ENCODE measurements around the gene GABBR2. TPM values are rescaled to one million over a fixed set of nuclear protein-coding genes. Genes with fewer than 3 reads are reported as not detected.

Gene GABBR2
- total and polyA plus RNA-seq, 9 of the 15 experiments (the other 6 are each of a cell fraction or from before 2014, with no cell fraction given): 0.15 to 1.9 (median 0.32) TPM

DNA sequence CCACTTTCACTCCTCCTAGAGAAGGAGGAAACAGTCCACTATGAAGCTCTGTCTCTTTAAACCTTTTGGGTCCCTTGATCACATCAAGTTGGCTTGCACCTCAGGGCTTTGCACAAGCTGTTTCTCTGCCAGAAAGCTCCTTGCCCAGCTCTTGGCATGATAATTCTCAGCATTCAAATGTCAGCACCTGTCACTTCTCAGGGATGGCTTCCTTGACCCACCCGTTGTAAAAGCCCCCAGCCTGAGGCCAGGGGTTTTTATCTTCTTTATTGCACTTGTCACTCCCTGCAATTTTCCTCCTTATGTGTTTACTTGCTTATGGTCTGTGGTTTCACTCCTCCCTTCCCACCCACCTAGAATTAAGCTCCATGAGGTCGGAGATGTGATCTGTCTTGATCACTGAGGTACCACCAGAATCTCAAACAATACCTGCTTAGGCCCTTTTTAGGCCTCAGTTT, 252.6 kb downstream of the GABBR2 start:
- DNase-seq (ENCODE audit: extremely low read depth in 1 of 4, low spot score in 3 of 4) (no peak), FAIRE-seq (no peak), ATAC-seq (no peak; the same call in 2 of the 3 replicates)
- no peak overlapping the region for H2AFZ ChIP-seq (ENCODE audit: low read depth, low read length)
- H3K9ac ChIP-seq (ENCODE audit: insufficient read depth in 1 of 2, low read depth in 2 of 2, low read length in 2 of 2): no peak overlapping the region
- H3K4me1 ChIP-seq (replicated peaks in 1 of 2; ENCODE audit: control insufficient read depth in 2 of 2, insufficient read depth in 2 of 2, low read length in 2 of 2): peaks cover 0 to 4% of the 10 kb centered on the region in 2 experiments; a peak in 3 of 5 replicates
- CTCF ChIA-PET (ENCODE audit: low intra/inter-chr PET ratio): no interaction called here
- POLR2A ChIA-PET: interaction anchor here (1.1 to 1.7 kb wide), 2 partner anchors 13 to 24 kb away, joined by 5 read pairs; no protein-coding TSS in a partner anchor
- no peaks in the 10 kb centered on the region for H4K20me1 ChIP-seq (replicated peaks; ENCODE audit: control insufficient read depth, insufficient read depth, low read length)
- no peak overlapping the region for H3K4me2 ChIP-seq (ENCODE audit: insufficient read depth, low read length)
- H3K9me3 ChIP-seq (replicated peaks; ENCODE audit: control insufficient read depth, insufficient read depth, low read depth, low read length): peaks cover 11% of the 10 kb centered on the region; the same call in 1 of the 2 replicates
- TF ChIP-seq POLR2A (conservative IDR thresholded peaks at IDR 0.05): no peak
- TF ChIP-seq, protein P1, sequence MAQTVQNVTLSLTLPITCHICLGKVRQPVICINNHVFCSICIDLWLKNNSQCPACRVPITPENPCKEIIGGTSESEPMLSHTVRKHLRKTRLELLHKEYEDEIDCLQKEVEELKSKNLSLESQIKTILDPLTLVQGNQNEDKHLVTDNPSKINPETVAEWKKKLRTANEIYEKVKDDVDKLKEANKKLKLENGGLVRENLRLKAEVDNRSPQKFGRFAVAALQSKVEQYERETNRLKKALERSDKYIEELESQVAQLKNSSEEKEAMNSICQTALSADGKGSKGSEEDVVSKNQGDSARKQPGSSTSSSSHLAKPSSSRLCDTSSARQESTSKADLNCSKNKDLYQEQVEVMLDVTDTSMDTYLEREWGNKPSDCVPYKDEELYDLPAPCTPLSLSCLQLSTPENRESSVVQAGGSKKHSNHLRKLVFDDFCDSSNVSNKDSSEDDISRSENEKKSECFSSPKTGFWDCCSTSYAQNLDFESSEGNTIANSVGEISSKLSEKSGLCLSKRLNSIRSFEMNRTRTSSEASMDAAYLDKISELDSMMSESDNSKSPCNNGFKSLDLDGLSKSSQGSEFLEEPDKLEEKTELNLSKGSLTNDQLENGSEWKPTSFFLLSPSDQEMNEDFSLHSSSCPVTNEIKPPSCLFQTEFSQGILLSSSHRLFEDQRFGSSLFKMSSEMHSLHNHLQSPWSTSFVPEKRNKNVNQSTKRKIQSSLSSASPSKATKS (CRISPR knock-in tag; IDR thresholded peaks at IDR 0.05): no peak
- TF ChIP-seq GABPB2 (CRISPR knock-in tag; conservative IDR thresholded peaks at IDR 0.05): no peak
- TF ChIP-seq, protein P2, sequence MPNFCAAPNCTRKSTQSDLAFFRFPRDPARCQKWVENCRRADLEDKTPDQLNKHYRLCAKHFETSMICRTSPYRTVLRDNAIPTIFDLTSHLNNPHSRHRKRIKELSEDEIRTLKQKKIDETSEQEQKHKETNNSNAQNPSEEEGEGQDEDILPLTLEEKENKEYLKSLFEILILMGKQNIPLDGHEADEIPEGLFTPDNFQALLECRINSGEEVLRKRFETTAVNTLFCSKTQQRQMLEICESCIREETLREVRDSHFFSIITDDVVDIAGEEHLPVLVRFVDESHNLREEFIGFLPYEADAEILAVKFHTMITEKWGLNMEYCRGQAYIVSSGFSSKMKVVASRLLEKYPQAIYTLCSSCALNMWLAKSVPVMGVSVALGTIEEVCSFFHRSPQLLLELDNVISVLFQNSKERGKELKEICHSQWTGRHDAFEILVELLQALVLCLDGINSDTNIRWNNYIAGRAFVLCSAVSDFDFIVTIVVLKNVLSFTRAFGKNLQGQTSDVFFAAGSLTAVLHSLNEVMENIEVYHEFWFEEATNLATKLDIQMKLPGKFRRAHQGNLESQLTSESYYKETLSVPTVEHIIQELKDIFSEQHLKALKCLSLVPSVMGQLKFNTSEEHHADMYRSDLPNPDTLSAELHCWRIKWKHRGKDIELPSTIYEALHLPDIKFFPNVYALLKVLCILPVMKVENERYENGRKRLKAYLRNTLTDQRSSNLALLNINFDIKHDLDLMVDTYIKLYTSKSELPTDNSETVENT (CRISPR knock-in tag; IDR thresholded peaks at IDR 0.05): no peak
- TF ChIP-seq, protein P3, sequence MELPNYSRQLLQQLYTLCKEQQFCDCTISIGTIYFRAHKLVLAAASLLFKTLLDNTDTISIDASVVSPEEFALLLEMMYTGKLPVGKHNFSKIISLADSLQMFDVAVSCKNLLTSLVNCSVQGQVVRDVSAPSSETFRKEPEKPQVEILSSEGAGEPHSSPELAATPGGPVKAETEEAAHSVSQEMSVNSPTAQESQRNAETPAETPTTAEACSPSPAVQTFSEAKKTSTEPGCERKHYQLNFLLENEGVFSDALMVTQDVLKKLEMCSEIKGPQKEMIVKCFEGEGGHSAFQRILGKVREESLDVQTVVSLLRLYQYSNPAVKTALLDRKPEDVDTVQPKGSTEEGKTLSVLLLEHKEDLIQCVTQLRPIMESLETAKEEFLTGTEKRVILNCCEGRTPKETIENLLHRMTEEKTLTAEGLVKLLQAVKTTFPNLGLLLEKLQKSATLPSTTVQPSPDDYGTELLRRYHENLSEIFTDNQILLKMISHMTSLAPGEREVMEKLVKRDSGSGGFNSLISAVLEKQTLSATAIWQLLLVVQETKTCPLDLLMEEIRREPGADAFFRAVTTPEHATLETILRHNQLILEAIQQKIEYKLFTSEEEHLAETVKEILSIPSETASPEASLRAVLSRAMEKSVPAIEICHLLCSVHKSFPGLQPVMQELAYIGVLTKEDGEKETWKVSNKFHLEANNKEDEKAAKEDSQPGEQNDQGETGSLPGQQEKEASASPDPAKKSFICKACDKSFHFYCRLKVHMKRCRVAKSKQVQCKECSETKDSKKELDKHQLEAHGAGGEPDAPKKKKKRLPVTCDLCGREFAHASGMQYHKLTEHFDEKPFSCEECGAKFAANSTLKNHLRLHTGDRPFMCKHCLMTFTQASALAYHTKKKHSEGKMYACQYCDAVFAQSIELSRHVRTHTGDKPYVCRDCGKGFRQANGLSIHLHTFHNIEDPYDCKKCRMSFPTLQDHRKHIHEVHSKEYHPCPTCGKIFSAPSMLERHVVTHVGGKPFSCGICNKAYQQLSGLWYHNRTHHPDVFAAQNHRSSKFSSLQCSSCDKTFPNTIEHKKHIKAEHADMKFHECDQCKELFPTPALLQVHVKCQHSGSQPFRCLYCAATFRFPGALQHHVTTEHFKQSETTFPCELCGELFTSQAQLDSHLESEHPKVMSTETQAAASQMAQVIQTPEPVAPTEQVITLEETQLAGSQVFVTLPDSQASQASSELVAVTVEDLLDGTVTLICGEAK (IDR thresholded peaks at IDR 0.05): no peak
- TF ChIP-seq, protein P3 (CRISPR knock-in tag; IDR thresholded peaks at IDR 0.05): no peak
- no peak for TF ChIP-seq OTX1 (CRISPR knock-in tag; IDR thresholded peaks at IDR 0.05)
- intact Hi-C loops (cut with micrococcal nuclease) (no loop called here), in situ Hi-C loops (cut with MboI) (no loop called here)
- H3K4me3 ChIP-seq: no peak overlapping the region
- H3K79me2 ChIP-seq (ENCODE audit: control insufficient read depth, insufficient read depth, low read length): no peaks in the 10 kb centered on the region
- BruUV-seq (replicated peaks): no TSS peak
- WGBS (ENCODE audit: insufficient coverage, low coverage, missing lambda C conversion rate): 4% methylated on average over 2 of the region's 2 CpGs
- H3K9me1 ChIP-seq (ENCODE audit: control insufficient read depth, insufficient read depth, low read length): no peaks in the 10 kb centered on the region
- peaks cover 0 to 4% of the 10 kb centered on the region in 2 experiments; a peak in 1 of 5 replicates for H3K27me3 ChIP-seq (ENCODE audit: control insufficient read depth in 2 of 2, insufficient read depth in 2 of 2, low read length in 2 of 2)
- H3K36me3 ChIP-seq (ENCODE audit: control insufficient read depth, insufficient read depth, low read length): no peaks in the 10 kb centered on the region
- no peak overlapping the region for H3K27ac ChIP-seq (ENCODE audit: extremely low read depth, low read depth, low read length)

All from K562 (cell line).